ENCODE data around the gene IER5L.
"Not testable (repeated sequence)": the region's sequence is repeated elsewhere in the genome, so short reads cannot be mapped to it uniquely, and the experiment has no call there.

The IER5L gene

GRCh38 chr9:129138144-129138462, 40.0 kb downstream of the IER5L start:
- no peak for DNase-seq

GRCh38 chr9:129137292-129138143, 40.5 kb downstream of the IER5L start:
- no peak for DNase-seq

GRCh38 chr9:129136446-129137035, 41.5 kb downstream of the IER5L start:
- no peak for DNase-seq

GRCh38 chr9:129135476-129135875, 42.6 kb downstream of the IER5L start:
- DNase-seq = no peak

- DNase-seq = no peak
These were observed 45.0 kb downstream of the IER5L start for GRCh38 chr9:129133082-129133481.

GRCh38 chr9:129131300-129132145, 46.5 kb downstream of the IER5L start:
- peak; percentile 92 for DNase-seq

GRCh38 chr9:129130791-129131190, 47.3 kb downstream of the IER5L start:
- DNase-seq = no peak

- DNase-seq = not testable (repeated sequence)
These were observed 47.8 kb downstream of the IER5L start for GRCh38 chr9:129130271-129130670.

- no peak for DNase-seq
These were observed 49.4 kb downstream of the IER5L start for GRCh38 chr9:129128689-129129088.

- DNase-seq = no peak
These were observed 51.1 kb downstream of the IER5L start for GRCh38 chr9:129126749-129127618.

Data from stimulated activated CD8-positive, alpha-beta memory T cell treated with anti-CD3 and anti-CD28 coated beads, Interleukin-4, amount 100 ng/mL, for 48 hours (primary cell).